B cell (primary cell): Measurements from ENCODE around the gene ACBD3. TPM values are rescaled to one million over a fixed set of nuclear protein-coding genes. Genes with fewer than 3 reads are reported as not detected.

ENCODE experiments used
- ATAC-seq: fragments of 200-7000 bp; cut with Tn5 transposase; one replicate; pipeline ENCODE4 v1.10.0; 2021; ENCODE audit warnings: low read depth, mild to moderate bottlenecking, moderate number of reproducible peaks, moderate library complexity
- CTCF ChIA-PET: fragments of 350-600 bp; sonication (Branson Sonifier 250); formaldehyde crosslinking; loops from one replicate; lab custom pipeline; 2021; ENCODE audit warnings: antibody characterized with exemption, inconsistent platforms; lab: Charles Lee
- POLR2A ChIA-PET: fragments of 350-600 bp; sonication (Branson Sonifier 250); formaldehyde crosslinking; loops from one replicate; lab custom pipeline; 2021; ENCODE audit warnings: antibody characterized with exemption; lab: Charles Lee
- DNase-seq: peaks from one replicate; pipeline ENCODE4 v3.0.0; 2013
- H2AFZ ChIP-seq: 2 replicates; pipeline ENCODE4 v1.6.1; 2012; ENCODE audit warnings: mild to moderate bottlenecking, low read depth, low read length; ENCODE audit not compliant: insufficient read depth, poor library complexity, severe bottlenecking
- H3K27ac ChIP-seq, 2 donors: 1 replicate in 1 of 2; 2 replicates in 1 of 2; pipeline ENCODE4 v1.5.1; 2012 to 2013; ENCODE audit warnings: low read length in 2 of 2, mild to moderate bottlenecking in 2 of 2, moderate library complexity in 1 of 2
- H3K27me3 ChIP-seq, 4 experiments: fragments of 200-600 bp in 1 of 4; sonication (generic) in 1 of 4; replicated peaks in 1 of 4; 1 replicate in 2 of 4; 2 replicates in 2 of 4; pipeline versions ENCODE4 v1.6.1 to v1.7.0; 2013 to 2016; ENCODE audit warnings: low read length in 3 of 4, mild to moderate bottlenecking in 2 of 4, mixed read lengths in 1 of 4, moderate library complexity in 1 of 4; ENCODE audit not compliant: insufficient read depth in 4 of 4, control insufficient read depth in 3 of 4; ENCODE audit errors: control extremely low read depth in 1 of 4
- H3K36me3 ChIP-seq, 2 experiments: replicated peaks in 1 of 2; 1 replicate in 1 of 2; 2 replicates in 1 of 2; pipeline versions ENCODE4 v1.6.1 to v1.7.1; 2013; ENCODE audit warnings: low read length in 1 of 2; ENCODE audit not compliant: insufficient read depth in 2 of 2, control insufficient read depth in 1 of 2; ENCODE audit errors: control extremely low read depth in 1 of 2, extremely low read depth in 1 of 2
- H3K4me1 ChIP-seq, 2 donors: fragments of 200-600 bp in 1 of 2; sonication (generic) in 1 of 2; 1 replicate in 1 of 2; 2 replicates in 1 of 2; pipeline versions ENCODE4 v1.5.1 to v1.6.1; 2013 to 2017; ENCODE audit warnings: low read length in 2 of 2; ENCODE audit not compliant: control insufficient read depth in 2 of 2, insufficient read depth in 2 of 2
- H3K4me2 ChIP-seq: replicated peaks from 2 replicates; pipeline ENCODE3; 2012; ENCODE audit warnings: mild to moderate bottlenecking, low read depth, low read length; ENCODE audit not compliant: poor library complexity, severe bottlenecking
- H3K4me3 ChIP-seq, 5 experiments: fragments of 200-600 bp in 1 of 5; sonication (generic) in 1 of 5; 1 replicate in 3 of 5; 2 replicates in 2 of 5; pipeline versions ENCODE4 v1.5.1 to v1.7.0; 2011 to 2016; ENCODE audit warnings: low read length in 4 of 5, mild to moderate bottlenecking in 4 of 5, low read depth in 2 of 5, control low read depth in 1 of 5, moderate library complexity in 1 of 5; ENCODE audit not compliant: insufficient read depth in 1 of 5; ENCODE audit errors: control extremely low read depth in 1 of 5, extremely low read depth in 1 of 5
- H3K79me2 ChIP-seq: fragments of 200-600 bp; sonication (generic); one replicate; pipeline ENCODE4 v1.6.0; 2016; ENCODE audit warnings: low read length; ENCODE audit not compliant: control insufficient read depth, insufficient read depth
- H3K9ac ChIP-seq: fragments of 200-600 bp; sonication (generic); 2 replicates; pipeline ENCODE4 v1.6.1; 2017; ENCODE audit warnings: mild to moderate bottlenecking, low read length, moderate library complexity
- H3K9me3 ChIP-seq, 3 donors: one replicate each; pipeline versions ENCODE4 v1.6.1 to v1.7.1; 2013; ENCODE audit warnings: low read length in 2 of 3; ENCODE audit not compliant: control insufficient read depth in 2 of 3, insufficient read depth in 1 of 3; ENCODE audit errors: control extremely low read depth in 1 of 3
- H4K20me1 ChIP-seq: 2 replicates; pipeline ENCODE4 v1.6.0; 2012; ENCODE audit warnings: mild to moderate bottlenecking, low read length; ENCODE audit not compliant: insufficient read depth, control insufficient read depth, poor library complexity, severe bottlenecking
- H3K27ac Mint-ChIP-seq: one replicate; pipeline ENCODE4 v1.8.0; 2021; ENCODE audit warnings: mixed read lengths
- H3K27me3 Mint-ChIP-seq: one replicate; pipeline ENCODE4 v1.8.0; 2021; ENCODE audit warnings: mixed read lengths
- H3K4me1 Mint-ChIP-seq: one replicate; pipeline ENCODE4 v1.8.0; 2021; ENCODE audit warnings: mixed read lengths
- H3K4me3 Mint-ChIP-seq: one replicate; pipeline ENCODE4 v1.8.0; 2021; ENCODE audit warnings: mixed read lengths
- H3K9me3 Mint-ChIP-seq: one replicate; pipeline ENCODE4 v1.8.0; 2022; ENCODE audit warnings: mixed read lengths; ENCODE audit not compliant: insufficient read depth
- EZH2 ChIP-seq: IDR thresholded peaks from 2 replicates; pipeline ENCODE4 v1.6.1; 2012; ENCODE audit warnings: borderline replicate concordance, low read depth, mild to moderate bottlenecking, moderate library complexity, low read length; ENCODE audit not compliant: insufficient read depth, poor library complexity, severe bottlenecking
- WGBS: methylation state at CpG from one replicate; pipeline ENCODE4 v1.1.5; 2013; ENCODE audit warnings: missing lambda C conversion rate; ENCODE audit not compliant: insufficient coverage; 5-methylcytosine and 5-hydroxymethylcytosine counted together
- intact Hi-C: fragments of 100-400 bp; cut with micrococcal nuclease; formaldehyde crosslinking; loops from one replicate; pipeline ENCODE4 v1.10.0; 2022
- polyA plus RNA-seq: library from polyadenylated mRNA; depleted of rRNA; stranded (reverse); fragments of >200 nt; gene quantifications from 2 replicates; pipeline ENCODE4 v1.2.3, GENCODE V29; 2012
- total RNA-seq, 2 donors: library from RNA; stranded (reverse); fragments of 120-200 nt in 1 of 2; gene quantifications; 1 replicate in 1 of 2; 2 replicates in 1 of 2; pipeline versions ENCODE4 v1.2.3 to v1.2.4, GENCODE V29; 2013 to 2022
- TF ChIP-seq, protein P1 (sequence below): fragments of 200-600 bp; IDR thresholded peaks from one replicate; pipeline ENCODE4 v1.8.0; 2022; ENCODE audit warnings: antibody characterized with exemption, mild to moderate bottlenecking

The ACBD3 gene
- total and polyA plus RNA-seq, 2 donors (not counting 1 experiment from before 2014, with no cell fraction given) = 16.2 to 60.6 TPM

GRCh38 chr1:226107471-226108460 lies 78.8 kb downstream of the ACBD3 start:
- peak overlapping the region in 1 of 2 donors; percentile 51 for H3K27ac ChIP-seq
- H3K36me3 ChIP-seq = no peaks in the 10 kb centered on the region
- Mint-ChIP-seq H3K27ac (peak overlapping the region; percentile 82), H3K4me1 (peaks cover 40% of the 10 kb centered on the region), H3K9me3 (no peaks in the 10 kb centered on the region), H3K4me3 (peak overlapping the region; percentile 51), H3K27me3 (no peaks in the 10 kb centered on the region)
- H3K4me3 ChIP-seq = no peak overlapping the region
- H3K4me1 ChIP-seq = peaks cover 33 to 40% of the 10 kb centered on the region in 2 donors
- ChIA-PET CTCF (interaction anchor here (0.6 to 7.2 kb wide), 15 partner anchors 12 to 250 kb away, joined by 3 to 107 read pairs (median 5); partner anchors contain the start of gene H3-3A), POLR2A (interaction anchor here (0.7 to 5.6 kb wide), 7 partner anchors 12 to 46 kb away, joined by 4 to 47 read pairs (median 8); partner anchors contain the start of gene H3-3A)
- peak overlapping the region; percentile 23 for H3K4me2 ChIP-seq
- peak overlapping the region; percentile 52 for H2AFZ ChIP-seq
- no peaks in the 10 kb centered on the region for H4K20me1 ChIP-seq
- TF ChIP-seq, protein P1, sequence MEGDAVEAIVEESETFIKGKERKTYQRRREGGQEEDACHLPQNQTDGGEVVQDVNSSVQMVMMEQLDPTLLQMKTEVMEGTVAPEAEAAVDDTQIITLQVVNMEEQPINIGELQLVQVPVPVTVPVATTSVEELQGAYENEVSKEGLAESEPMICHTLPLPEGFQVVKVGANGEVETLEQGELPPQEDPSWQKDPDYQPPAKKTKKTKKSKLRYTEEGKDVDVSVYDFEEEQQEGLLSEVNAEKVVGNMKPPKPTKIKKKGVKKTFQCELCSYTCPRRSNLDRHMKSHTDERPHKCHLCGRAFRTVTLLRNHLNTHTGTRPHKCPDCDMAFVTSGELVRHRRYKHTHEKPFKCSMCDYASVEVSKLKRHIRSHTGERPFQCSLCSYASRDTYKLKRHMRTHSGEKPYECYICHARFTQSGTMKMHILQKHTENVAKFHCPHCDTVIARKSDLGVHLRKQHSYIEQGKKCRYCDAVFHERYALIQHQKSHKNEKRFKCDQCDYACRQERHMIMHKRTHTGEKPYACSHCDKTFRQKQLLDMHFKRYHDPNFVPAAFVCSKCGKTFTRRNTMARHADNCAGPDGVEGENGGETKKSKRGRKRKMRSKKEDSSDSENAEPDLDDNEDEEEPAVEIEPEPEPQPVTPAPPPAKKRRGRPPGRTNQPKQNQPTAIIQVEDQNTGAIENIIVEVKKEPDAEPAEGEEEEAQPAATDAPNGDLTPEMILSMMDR = no peak
- intact Hi-C loops = no loop called here
- 28% methylated on average over 2 of the region's 3 CpGs for WGBS
- no peak overlapping the region for H3K9ac ChIP-seq
- H3K9me3 ChIP-seq = no peaks in the 10 kb centered on the region
- no peaks in the 10 kb centered on the region for H3K79me2 ChIP-seq
- ATAC-seq = no peak
- H3K27me3 ChIP-seq = no peaks in the 10 kb centered on the region
- peak; percentile 56 for DNase-seq

DNA sequence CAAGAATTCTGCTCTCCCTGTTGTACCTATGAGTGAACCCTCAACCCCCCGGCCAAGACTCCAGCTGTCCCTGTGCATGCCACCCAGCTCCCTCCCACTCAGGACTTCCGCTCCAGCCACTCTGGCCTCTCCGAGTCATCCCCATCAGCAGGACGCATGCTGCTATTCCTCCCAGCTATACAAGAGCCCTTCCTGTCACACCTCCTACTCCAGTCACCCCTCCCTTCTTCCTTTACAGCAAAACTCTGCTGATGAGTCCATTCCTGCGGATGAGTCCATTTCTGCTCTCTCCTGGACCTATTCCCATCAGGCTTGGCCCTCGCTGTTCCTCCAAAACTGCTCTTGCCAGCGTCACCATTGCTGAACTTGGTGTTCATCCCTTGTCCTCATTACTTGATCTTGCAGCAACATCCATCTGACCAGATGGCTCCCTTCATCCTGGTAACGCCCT lies 81.8 kb downstream of the ACBD3 start:
- Mint-ChIP-seq H3K4me3 (no peak overlapping the region), H3K27me3 (no peaks in the 10 kb centered on the region), H3K4me1 (peaks cover 31% of the 10 kb centered on the region), H3K9me3 (no peaks in the 10 kb centered on the region), H3K27ac (no peak overlapping the region)
- H3K4me3 ChIP-seq = no peak overlapping the region
- no peaks in the 10 kb centered on the region for H3K9me3 ChIP-seq
- intact Hi-C loops = no loop called here
- no peak for DNase-seq
- H3K9ac ChIP-seq = no peak overlapping the region
- 96% methylated on average over 8 of the region's 8 CpGs for WGBS
- H3K79me2 ChIP-seq = no peaks in the 10 kb centered on the region
- no peaks in the 10 kb centered on the region for H3K27me3 ChIP-seq
- ChIA-PET POLR2A (no interaction called here), CTCF (interaction anchor here (1.2 kb wide), 1 partner anchor 40 kb away, joined by 4 read pairs; no protein-coding TSS in a partner anchor)
- no peak for TF ChIP-seq EZH2
- TF ChIP-seq, protein P1 = no peak
- no peaks in the 10 kb centered on the region for H3K36me3 ChIP-seq
- no peak for ATAC-seq
- H4K20me1 ChIP-seq = no peaks in the 10 kb centered on the region
- H2AFZ ChIP-seq = no peak overlapping the region
- H3K27ac ChIP-seq = no peak overlapping the region
- H3K4me1 ChIP-seq = peaks cover 16 to 27% of the 10 kb centered on the region in 2 donors
- no peak overlapping the region for H3K4me2 ChIP-seq
